ENCODE data around the gene TMIGD3. TPM values are rescaled to one million over a fixed set of nuclear protein-coding genes. Genes with fewer than 3 reads are reported as not detected.

TMIGD3 gene
- total and polyA plus RNA-seq, 7 experiments from 2014 or later, result 0.41 TPM; not detected in 6

DNA sequence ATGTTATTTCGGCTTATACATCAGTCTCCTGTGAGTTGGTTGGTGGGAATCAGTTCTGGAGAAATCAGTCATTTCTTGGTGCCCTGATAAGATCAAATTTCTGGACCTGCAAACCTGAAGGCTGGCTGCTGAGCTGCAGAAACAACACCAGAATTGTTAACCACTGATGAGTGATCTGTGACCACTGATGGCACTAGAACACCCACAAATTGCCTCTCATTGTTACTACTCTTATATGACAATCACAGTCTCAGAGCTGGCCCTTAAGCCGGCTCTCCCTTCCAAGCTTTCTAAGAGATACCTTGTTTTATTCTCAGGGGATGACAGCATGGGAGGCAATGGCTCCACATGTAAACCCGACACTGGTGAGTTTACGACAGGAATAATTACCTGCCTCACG is 27.7 kb downstream of the TMIGD3 start:
- peak overlapping the region; percentile 87 for H3K27ac ChIP-seq (ENCODE audit: low read depth, low read length)
- no peak for ATAC-seq
- intact Hi-C loops (cut with micrococcal nuclease), result loop anchor here (1.0 to 10.0 kb wide), 4 partner anchors 26 to 1261 kb away; partner anchors contain the start of genes ATP5PB (in 1 of the 2), CHI3L2 (in 1 of the 2), DDX20 (in 1 of the 2) and KCNC4 (in 1 of the 2)
- H3K36me3 ChIP-seq (ENCODE audit: control insufficient read depth in 2 of 3, insufficient read depth in 3 of 3, low read length in 3 of 3), result peaks cover 0 to 11% (median 5%) of the 10 kb centered on the region in 3 experiments
- ChIA-PET POLR2A (interaction anchor here (0.6 to 9.0 kb wide), 13 partner anchors 9 to 279 kb away, joined by 3 to 96 read pairs (median 4); partner anchors contain the start of genes ADORA3, ATP5PB, TMIGD3 and WDR77), CTCF (interaction anchor here (0.6 to 9.9 kb wide), 5 partner anchors 32 to 294 kb away, joined by 3 to 83 read pairs (median 3); no protein-coding TSS in a partner anchor)
- peaks cover 34 to 64% (median 51%) of the 10 kb centered on the region in 7 donors for H3K4me1 Mint-ChIP-seq
- peaks cover 0 to 18% (median 0%) of the 10 kb centered on the region in 5 donors for H3K27me3 Mint-ChIP-seq
- peak overlapping the region in 6 of 9 donors; percentile 89 to 96 (median 92) for H3K27ac Mint-ChIP-seq
- DNase-seq, result peak in 1 of 9 donors; percentile 33
- no peaks in the 10 kb centered on the region for H3K9me3 ChIP-seq (ENCODE audit: control insufficient read depth in 2 of 3, low read length in 3 of 3)
- peak overlapping the region in 9 of 10 donors; percentile 75 to 98 (median 92) for H3K4me3 Mint-ChIP-seq
- H3K9me3 Mint-ChIP-seq, result peaks cover 0 to 5% (median 0%) of the 10 kb centered on the region in 11 donors
- no peaks in the 10 kb centered on the region for H3K27me3 ChIP-seq (ENCODE audit: control insufficient read depth in 2 of 2, insufficient read depth in 2 of 2, low read length in 2 of 2)
- H3K36me3 Mint-ChIP-seq, result peaks cover 9 to 27% (median 19%) of the 10 kb centered on the region in 5 donors
- H3K4me1 ChIP-seq (ENCODE audit: control insufficient read depth in 2 of 2, insufficient read depth in 2 of 2, low read length in 2 of 2), result peaks cover 55 to 56% of the 10 kb centered on the region in 2 donors
- peak overlapping the region; percentile 48 for H3K4me3 ChIP-seq (ENCODE audit: low read length)

DNA sequence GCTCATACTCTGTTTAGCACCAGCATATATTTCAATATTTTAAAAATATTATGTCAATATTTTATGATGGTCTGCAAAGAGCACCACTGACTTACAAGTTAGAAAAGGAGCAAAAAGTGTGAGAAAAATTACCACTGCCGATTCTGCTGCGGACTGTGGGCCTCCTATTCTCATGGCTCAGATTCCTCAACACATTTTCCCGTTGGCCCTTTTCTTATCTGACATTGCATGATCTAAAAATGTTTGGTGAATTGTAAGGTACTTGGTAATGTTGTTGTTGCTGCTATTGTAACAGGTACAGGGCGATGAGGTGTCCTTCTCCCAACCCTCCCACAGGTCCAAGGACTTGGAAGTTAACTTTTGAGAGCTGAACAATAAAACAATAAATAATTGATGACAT is 28.9 kb downstream of the TMIGD3 start:
- ATAC-seq, result no peak
- H3K4me1 Mint-ChIP-seq, result peaks cover 32 to 53% (median 43%) of the 10 kb centered on the region in 7 donors
- H3K27ac ChIP-seq (ENCODE audit: low read depth, low read length), result peak overlapping the region; percentile 87

GRCh38 chr1:111474106-111474505 is 29.3 kb downstream of the TMIGD3 start:
- no peak for ATAC-seq
- peak overlapping the region in 9 of 10 donors; percentile 87 to 98 (median 92) for H3K4me3 Mint-ChIP-seq
- intact Hi-C loops (cut with micrococcal nuclease), result loop anchor here (5.0 to 10.0 kb wide), 3 partner anchors 33 to 1259 kb away; partner anchors contain the start of genes CHI3L2 (in 1 of the 2) and KCNC4 (in 1 of the 2)
- no peaks in the 10 kb centered on the region for H3K27me3 ChIP-seq (ENCODE audit: control insufficient read depth in 2 of 2, insufficient read depth in 2 of 2, low read length in 2 of 2)
- peaks cover 0 to 10% (median 0%) of the 10 kb centered on the region in 5 donors for H3K27me3 Mint-ChIP-seq
- DNase-seq, result no peak
- H3K27ac Mint-ChIP-seq, result peak overlapping the region in 6 of 9 donors; percentile 84 to 96 (median 92)
- peak overlapping the region; percentile 48 for H3K4me3 ChIP-seq (ENCODE audit: low read length)
- H3K36me3 ChIP-seq (ENCODE audit: control insufficient read depth in 2 of 3, insufficient read depth in 3 of 3, low read length in 3 of 3), result peaks cover 0 to 11% (median 5%) of the 10 kb centered on the region in 3 experiments
- ChIA-PET POLR2A (interaction anchor here (0.9 to 9.0 kb wide), 6 partner anchors 23 to 240 kb away, joined by 3 to 96 read pairs (median 3); partner anchors contain the start of genes ATP5PB and WDR77), CTCF (interaction anchor here (1.0 to 9.9 kb wide), 4 partner anchors 21 to 34 kb away, joined by 3 to 83 read pairs (median 4); partner anchors contain the start of genes ATP5PB and WDR77)
- H3K4me1 ChIP-seq (ENCODE audit: control insufficient read depth in 2 of 2, insufficient read depth in 2 of 2, low read length in 2 of 2), result peaks cover 70 to 71% of the 10 kb centered on the region in 2 donors
- no peaks in the 10 kb centered on the region for H3K9me3 ChIP-seq (ENCODE audit: control insufficient read depth in 2 of 3, low read length in 3 of 3)
- peaks cover 9 to 27% (median 19%) of the 10 kb centered on the region in 5 donors for H3K36me3 Mint-ChIP-seq
- peak overlapping the region; percentile 87 for H3K27ac ChIP-seq (ENCODE audit: low read depth, low read length)
- H3K4me1 Mint-ChIP-seq, result peaks cover 31 to 51% (median 43%) of the 10 kb centered on the region in 7 donors
- peaks cover 0 to 5% (median 0%) of the 10 kb centered on the region in 11 donors for H3K9me3 Mint-ChIP-seq

More for the DNA sequence above, 28.9 kb downstream of the TMIGD3 start:
- intact Hi-C loops (cut with micrococcal nuclease), result loop anchor here (5.0 to 10.0 kb wide), 3 partner anchors 33 to 1260 kb away; partner anchors contain the start of genes CHI3L2 (in 1 of the 2) and KCNC4 (in 1 of the 2)
- H3K9me3 Mint-ChIP-seq, result peaks cover 0 to 5% (median 0%) of the 10 kb centered on the region in 11 donors
- H3K4me3 Mint-ChIP-seq, result peak overlapping the region in 9 of 10 donors; percentile 87 to 98 (median 92)
- ChIA-PET POLR2A (interaction anchor here (0.6 to 9.0 kb wide), 7 partner anchors 23 to 1980 kb away, joined by 3 to 96 read pairs (median 3); partner anchors contain the start of genes ATP5PB and WDR77), CTCF (interaction anchor here (0.6 to 9.9 kb wide), 4 partner anchors 25 to 239 kb away, joined by 3 to 83 read pairs (median 4); partner anchors contain the start of genes ATP5PB and WDR77)
- Histone ChIP-seq H3K4me3 (ENCODE audit: low read length) (peak overlapping the region; percentile 48), H3K9me3 (ENCODE audit: control insufficient read depth in 2 of 3, low read length in 3 of 3) (no peaks in the 10 kb centered on the region), H3K4me1 (ENCODE audit: control insufficient read depth in 2 of 2, insufficient read depth in 2 of 2, low read length in 2 of 2) (peaks cover 66 to 68% of the 10 kb centered on the region in 2 donors), H3K36me3 (ENCODE audit: control insufficient read depth in 2 of 3, insufficient read depth in 3 of 3, low read length in 3 of 3) (peaks cover 0 to 11% (median 5%) of the 10 kb centered on the region in 3 experiments), H3K27me3 (ENCODE audit: control insufficient read depth in 2 of 2, insufficient read depth in 2 of 2, low read length in 2 of 2) (no peaks in the 10 kb centered on the region)
- no peak for DNase-seq
- H3K27me3 Mint-ChIP-seq, result peaks cover 0 to 12% (median 0%) of the 10 kb centered on the region in 5 donors
- H3K27ac Mint-ChIP-seq, result peak overlapping the region in 5 of 9 donors; percentile 91 to 96 (median 93)
- H3K36me3 Mint-ChIP-seq, result peaks cover 9 to 27% (median 19%) of the 10 kb centered on the region in 5 donors

DNA sequence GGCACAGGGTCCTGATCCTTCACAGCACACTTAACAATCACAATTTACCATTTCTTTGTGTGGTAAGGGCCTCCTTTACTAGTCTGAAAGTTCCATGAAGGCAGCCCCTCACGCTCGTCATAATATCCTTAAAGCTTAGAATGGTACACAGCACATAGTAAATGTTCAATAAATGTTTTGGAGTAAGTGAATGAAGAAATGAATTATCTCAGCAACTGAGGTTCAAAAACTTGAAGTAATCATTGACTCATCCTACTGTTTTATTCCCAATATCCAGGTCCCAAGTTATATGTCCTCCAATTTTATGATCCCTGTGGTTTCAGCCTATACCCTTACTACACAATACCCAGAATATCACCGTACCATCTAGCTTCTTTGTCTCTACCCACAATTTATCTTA is 31.9 kb downstream of the TMIGD3 start:
- Histone ChIP-seq H3K27me3 (ENCODE audit: control insufficient read depth in 2 of 2, insufficient read depth in 2 of 2, low read length in 2 of 2) (no peaks in the 10 kb centered on the region), H3K4me3 (ENCODE audit: low read length) (peak overlapping the region; percentile 36), H3K9me3 (ENCODE audit: control insufficient read depth in 2 of 3, low read length in 3 of 3) (no peaks in the 10 kb centered on the region), H3K27ac (ENCODE audit: low read depth, low read length) (peak overlapping the region; percentile 68), H3K36me3 (ENCODE audit: control insufficient read depth in 2 of 3, insufficient read depth in 3 of 3, low read length in 3 of 3) (peaks cover 0 to 13% (median 0%) of the 10 kb centered on the region in 3 experiments), H3K4me1 (ENCODE audit: control insufficient read depth in 2 of 2, insufficient read depth in 2 of 2, low read length in 2 of 2) (peaks cover 50 to 54% of the 10 kb centered on the region in 2 donors)
- Mint-ChIP-seq H3K36me3 (peaks cover 0 to 20% (median 6%) of the 10 kb centered on the region in 5 donors), H3K27ac (no peak overlapping the region), H3K4me1 (peaks cover 10 to 31% (median 19%) of the 10 kb centered on the region in 7 donors), H3K27me3 (no peaks in the 10 kb centered on the region), H3K9me3 (no peaks in the 10 kb centered on the region), H3K4me3 (no peak overlapping the region)
- ChIA-PET CTCF (interaction anchor here (0.7 to 3.2 kb wide), 3 partner anchors 11 to 298 kb away, joined by 3 to 15 read pairs (median 5); no protein-coding TSS in a partner anchor), POLR2A (interaction anchor here (0.6 to 9.0 kb wide), 12 partner anchors 9 to 285 kb away, joined by 3 to 96 read pairs (median 4); partner anchors contain the start of genes ADORA3, ATP5PB, DDX20 and TMIGD3)
- ATAC-seq, result no peak
- no peak for DNase-seq
- intact Hi-C loops (cut with micrococcal nuclease), result loop anchor here (1.0 to 10.0 kb wide), 5 partner anchors 22 to 1257 kb away; partner anchors contain the start of genes ATP5PB (in 2 of the 2), WDR77 (in 2 of the 2), CHI3L2 (in 1 of the 2) and DDX20 (in 1 of the 2)

- peaks cover 0 to 20% (median 5%) of the 10 kb centered on the region in 5 donors for H3K36me3 Mint-ChIP-seq
- Histone ChIP-seq H3K27ac (ENCODE audit: low read depth, low read length) (peak overlapping the region; percentile 68), H3K36me3 (ENCODE audit: control insufficient read depth in 2 of 3, insufficient read depth in 3 of 3, low read length in 3 of 3) (peaks cover 0 to 13% (median 0%) of the 10 kb centered on the region in 3 experiments), H3K9me3 (ENCODE audit: control insufficient read depth in 2 of 3, low read length in 3 of 3) (no peaks in the 10 kb centered on the region), H3K4me1 (ENCODE audit: control insufficient read depth in 2 of 2, insufficient read depth in 2 of 2, low read length in 2 of 2) (peaks cover 45 to 49% of the 10 kb centered on the region in 2 donors), H3K4me3 (ENCODE audit: low read length) (peak overlapping the region; percentile 37), H3K27me3 (ENCODE audit: control insufficient read depth in 2 of 2, insufficient read depth in 2 of 2, low read length in 2 of 2) (no peaks in the 10 kb centered on the region)
- no peak overlapping the region for H3K4me3 Mint-ChIP-seq
- no peak overlapping the region for H3K27ac Mint-ChIP-seq
- intact Hi-C loops (cut with micrococcal nuclease), result loop anchor here (1.0 to 10.0 kb wide), 5 partner anchors 22 to 1256 kb away; partner anchors contain the start of genes ATP5PB (in 2 of the 2), WDR77 (in 2 of the 2), CHI3L2 (in 1 of the 2) and DDX20 (in 1 of the 2)
- no peaks in the 10 kb centered on the region for H3K27me3 Mint-ChIP-seq
- peak in 8 of 9 donors; percentile 40 to 89 (median 84) for DNase-seq
- POLR2A ChIA-PET, result interaction anchor here (0.6 to 9.0 kb wide), 9 partner anchors 8 to 284 kb away, joined by 3 to 96 read pairs (median 4); partner anchors contain the start of genes ADORA3, ATP5PB, TMIGD3 and WDR77
- H3K4me1 Mint-ChIP-seq, result peaks cover 10 to 26% (median 15%) of the 10 kb centered on the region in 7 donors
- CTCF ChIA-PET, result interaction anchor here (0.6 to 3.2 kb wide), 3 partner anchors 11 to 440 kb away, joined by 5 to 15 read pairs (median 5); no protein-coding TSS in a partner anchor
- ATAC-seq, result peak; percentile 96
- H3K9me3 Mint-ChIP-seq, result no peaks in the 10 kb centered on the region
Observed at GRCh38 chr1:111471012-111471411, 32.4 kb downstream of the TMIGD3 start.

Data from naive thymus-derived CD4-positive, alpha-beta T cell (primary cell).